ENCODE results near the gene KAZN.

Gene KAZN

DNA sequence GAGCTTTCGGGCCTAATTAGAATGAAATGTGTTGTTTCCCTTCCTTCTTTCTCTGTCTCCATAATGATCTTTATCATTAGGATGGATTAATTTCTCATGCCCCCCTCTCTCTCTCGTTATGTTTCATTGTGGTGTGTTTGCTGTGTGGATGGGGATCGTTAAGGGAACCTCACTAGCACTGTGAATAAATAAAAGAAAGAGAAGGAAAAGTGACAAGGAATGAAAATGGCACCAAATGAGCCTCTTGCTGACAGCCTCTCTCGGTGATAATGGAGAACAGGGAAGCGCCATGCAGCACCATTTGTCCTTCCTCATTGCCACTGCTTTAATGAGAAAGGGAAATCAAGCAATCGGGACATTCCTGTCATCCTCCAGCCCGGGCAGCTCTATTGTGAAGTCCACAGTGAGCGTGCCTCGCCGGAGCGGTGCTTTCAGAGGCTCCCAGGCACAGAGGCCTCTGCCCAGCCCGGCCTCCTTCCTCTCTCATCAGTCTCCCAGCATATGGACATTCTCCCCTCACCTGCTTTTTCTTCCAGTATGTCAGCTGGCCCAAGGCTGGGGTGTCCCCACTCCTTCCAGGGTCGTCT, 289.4 kb downstream of the KAZN start:
- TF ChIP-seq, protein P1, sequence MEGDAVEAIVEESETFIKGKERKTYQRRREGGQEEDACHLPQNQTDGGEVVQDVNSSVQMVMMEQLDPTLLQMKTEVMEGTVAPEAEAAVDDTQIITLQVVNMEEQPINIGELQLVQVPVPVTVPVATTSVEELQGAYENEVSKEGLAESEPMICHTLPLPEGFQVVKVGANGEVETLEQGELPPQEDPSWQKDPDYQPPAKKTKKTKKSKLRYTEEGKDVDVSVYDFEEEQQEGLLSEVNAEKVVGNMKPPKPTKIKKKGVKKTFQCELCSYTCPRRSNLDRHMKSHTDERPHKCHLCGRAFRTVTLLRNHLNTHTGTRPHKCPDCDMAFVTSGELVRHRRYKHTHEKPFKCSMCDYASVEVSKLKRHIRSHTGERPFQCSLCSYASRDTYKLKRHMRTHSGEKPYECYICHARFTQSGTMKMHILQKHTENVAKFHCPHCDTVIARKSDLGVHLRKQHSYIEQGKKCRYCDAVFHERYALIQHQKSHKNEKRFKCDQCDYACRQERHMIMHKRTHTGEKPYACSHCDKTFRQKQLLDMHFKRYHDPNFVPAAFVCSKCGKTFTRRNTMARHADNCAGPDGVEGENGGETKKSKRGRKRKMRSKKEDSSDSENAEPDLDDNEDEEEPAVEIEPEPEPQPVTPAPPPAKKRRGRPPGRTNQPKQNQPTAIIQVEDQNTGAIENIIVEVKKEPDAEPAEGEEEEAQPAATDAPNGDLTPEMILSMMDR (IDR thresholded peaks at IDR 0.05; ENCODE audit: insufficient read depth, missing control alignments), result no peak
- DNase-seq (ENCODE audit: insufficient read length, low spot score), result no peak
- FAIRE-seq, result no peak

DNA sequence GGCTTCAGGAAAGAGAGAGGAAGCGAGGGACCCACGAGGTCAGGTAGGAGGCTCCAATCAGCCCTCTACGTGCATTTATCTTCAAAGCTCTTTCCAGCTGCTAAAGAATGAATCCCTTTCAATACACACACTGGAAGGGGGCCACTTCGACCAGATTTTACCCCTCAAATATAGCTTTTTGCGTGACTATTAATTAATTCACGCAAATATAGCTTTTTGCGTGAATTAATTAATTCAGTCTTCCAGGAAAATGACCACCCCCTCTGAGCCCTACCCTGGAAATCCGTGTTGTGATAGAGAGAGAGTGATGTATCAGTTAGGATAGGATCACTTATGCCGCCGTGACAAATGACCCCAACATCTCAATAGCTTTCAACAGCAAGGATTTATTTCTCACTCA, 289.9 kb downstream of the KAZN start:
- DNase-seq (ENCODE audit: insufficient read length, low spot score) (no peak), FAIRE-seq (no peak)
- TF ChIP-seq, protein P1 (IDR thresholded peaks at IDR 0.05; ENCODE audit: insufficient read depth, missing control alignments), result no peak

DNA sequence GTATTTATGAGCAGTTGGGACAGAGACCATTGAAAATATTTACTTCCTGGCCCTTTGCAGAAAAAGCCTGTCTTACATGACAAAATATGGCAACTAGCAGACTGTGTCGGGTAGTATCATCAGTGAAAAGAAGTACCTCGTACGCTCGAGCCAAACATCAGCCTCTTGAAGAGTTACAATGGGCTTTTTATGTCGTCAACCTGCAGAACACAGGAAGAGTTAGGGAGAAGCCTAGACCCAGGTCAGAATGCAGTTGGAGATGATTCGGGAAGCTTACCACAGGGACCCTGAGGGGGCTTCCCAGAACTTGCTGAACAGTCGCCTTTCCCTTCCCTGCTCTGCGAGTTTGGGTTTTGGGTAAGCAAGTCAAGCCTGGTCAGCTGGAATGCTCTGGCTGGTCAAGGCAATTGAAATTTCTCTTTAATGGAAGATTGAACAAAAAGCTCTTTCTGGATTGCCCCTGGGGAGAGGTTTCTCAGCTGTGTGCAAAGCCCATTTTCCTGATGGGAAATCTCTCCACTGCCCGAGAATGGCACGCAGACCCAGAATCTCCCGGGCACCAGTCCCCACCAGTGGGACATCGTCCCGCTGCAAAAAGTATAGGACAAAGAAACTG, 291.4 kb downstream of the KAZN start:
- DNase-seq (ENCODE audit: insufficient read length, low spot score) (no peak), FAIRE-seq (no peak)
- TF ChIP-seq, protein P1 (IDR thresholded peaks at IDR 0.05; ENCODE audit: insufficient read depth, missing control alignments), result no peak

DNA sequence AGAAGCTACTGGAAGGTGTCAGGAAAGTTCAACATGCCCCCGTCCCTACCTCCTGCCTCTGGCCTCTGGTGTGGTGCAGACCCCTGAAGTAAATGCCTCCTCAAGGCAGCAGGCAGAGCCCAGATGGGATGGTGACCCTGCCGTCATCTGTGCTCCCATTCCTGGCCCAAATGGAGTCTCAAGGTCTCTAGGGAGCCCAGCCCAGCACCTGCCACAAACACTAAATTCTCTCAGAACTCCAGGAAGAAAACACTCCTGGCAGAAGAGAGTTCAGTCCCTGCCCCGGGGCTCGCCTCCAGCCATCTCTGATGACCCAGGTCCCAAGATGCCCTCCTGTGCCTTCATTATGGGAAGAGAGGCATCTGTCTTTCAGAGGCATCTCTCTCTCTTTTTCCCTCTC, 293.5 kb downstream of the KAZN start:
- DNase-seq (ENCODE audit: insufficient read length, low spot score), result no peak
- no peak for FAIRE-seq
- TF ChIP-seq, protein P1 (IDR thresholded peaks at IDR 0.05; ENCODE audit: insufficient read depth, missing control alignments), result no peak

DNA sequence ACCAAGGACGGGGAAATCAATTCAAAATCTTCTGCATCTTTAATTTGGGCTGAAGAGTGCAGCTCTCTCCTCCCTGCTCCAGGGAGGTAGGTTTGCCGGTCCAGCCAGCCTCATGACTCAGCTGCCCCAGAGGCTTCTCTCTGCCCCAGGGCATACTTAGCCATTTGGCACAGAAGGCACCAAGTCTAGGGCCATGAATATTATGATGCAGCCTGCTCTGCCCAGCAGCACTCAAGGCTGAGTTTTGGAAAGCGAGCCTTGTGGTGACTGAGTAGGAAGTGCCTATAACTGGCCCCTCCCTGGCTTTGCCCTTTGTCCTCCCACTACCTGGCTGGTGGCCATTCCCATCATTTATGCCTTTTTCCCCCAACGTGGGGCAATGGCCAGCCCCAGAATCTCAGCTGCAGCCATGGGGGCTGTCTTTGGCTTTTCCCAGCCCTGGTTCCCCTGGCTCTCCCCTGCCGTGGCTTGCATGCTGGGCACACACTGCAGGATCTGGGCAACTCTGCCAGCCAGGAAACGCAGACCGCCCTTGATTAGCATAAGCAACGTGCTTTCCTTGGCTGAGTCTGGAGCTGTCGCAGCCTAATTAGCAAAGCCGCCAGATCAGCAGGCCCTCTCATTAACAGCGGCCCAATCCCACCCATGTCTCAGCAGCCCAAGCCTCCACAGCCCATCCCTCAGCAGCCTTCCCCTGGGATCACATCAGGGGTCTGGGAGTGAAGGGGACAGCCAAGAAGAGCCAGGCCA, 296.5 kb downstream of the KAZN start:
- TF ChIP-seq, protein P1 (IDR thresholded peaks at IDR 0.05; ENCODE audit: insufficient read depth, missing control alignments), result no peak
- DNase-seq (ENCODE audit: insufficient read length, low spot score) (no peak), FAIRE-seq (no peak)

DNA sequence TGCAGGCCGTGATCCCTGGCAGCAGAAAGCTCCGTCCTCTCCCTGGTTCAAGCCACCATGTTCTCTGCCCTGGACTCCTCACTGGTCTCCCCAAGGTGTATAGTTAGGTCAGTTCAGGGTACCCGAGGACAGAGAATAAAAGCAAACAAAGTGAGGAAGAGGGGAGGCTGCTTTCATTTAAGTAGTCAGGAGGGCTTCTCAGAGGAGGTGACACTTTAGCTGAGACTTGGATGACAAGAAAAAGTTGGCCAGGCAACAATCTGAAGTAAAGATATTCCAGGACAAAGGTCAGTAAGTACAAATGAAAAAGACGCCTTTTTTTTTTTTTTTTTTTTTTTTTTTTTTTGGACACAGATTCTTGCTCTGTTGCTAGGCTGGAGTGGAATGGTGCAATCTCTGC, 297.2 kb downstream of the KAZN start:
- FAIRE-seq, result no peak
- TF ChIP-seq, protein P1 (IDR thresholded peaks at IDR 0.05; ENCODE audit: insufficient read depth, missing control alignments), result no peak
- DNase-seq (ENCODE audit: insufficient read length, low spot score), result no peak
